ENCODE data around the gene MOGAT1. TPM values are rescaled to one million over a fixed set of nuclear protein-coding genes. Genes with fewer than 3 reads are reported as not detected.
A peak's percentile ranks its signal among the peaks of the same experiment; 100 is the strongest.

The MOGAT1 gene
- total RNA-seq, 1 donor from 2014 or later: 0.74 TPM

- peaks cover 9% of the 10 kb centered on the region for H3K4me1 Mint-ChIP-seq (ENCODE audit: low read depth)
- no peaks in the 10 kb centered on the region for H3K36me3 Mint-ChIP-seq (ENCODE audit: insufficient read depth)
- H3K27ac Mint-ChIP-seq: peak overlapping the region; percentile 8
- no peaks in the 10 kb centered on the region for H3K9me3 Mint-ChIP-seq (ENCODE audit: low read depth)
- H3K27me3 Mint-ChIP-seq: no peaks in the 10 kb centered on the region
- no peak overlapping the region for H3K4me3 Mint-ChIP-seq (ENCODE audit: low read depth)
- TF ChIP-seq CTCF (IDR thresholded peaks at IDR 0.05; ENCODE audit: unreplicated experiment): no peak
- no peak for DNase-seq (ENCODE audit: low spot score, unreplicated experiment)
Observed at GRCh38 chr2:222756362-222756831, 84.9 kb downstream of the MOGAT1 start.

GRCh38 chr2:222756951-222757650, 85.6 kb downstream of the MOGAT1 start:
- no peak for DNase-seq (ENCODE audit: low spot score, unreplicated experiment)
- H3K4me3 Mint-ChIP-seq (ENCODE audit: low read depth): no peak overlapping the region
- H3K27ac Mint-ChIP-seq: no peak overlapping the region
- H3K36me3 Mint-ChIP-seq (ENCODE audit: insufficient read depth): no peaks in the 10 kb centered on the region
- H3K4me1 Mint-ChIP-seq (ENCODE audit: low read depth): peaks cover 9% of the 10 kb centered on the region
- H3K9me3 Mint-ChIP-seq (ENCODE audit: low read depth): no peaks in the 10 kb centered on the region
- H3K27me3 Mint-ChIP-seq: no peaks in the 10 kb centered on the region
- TF ChIP-seq CTCF (IDR thresholded peaks at IDR 0.05; ENCODE audit: unreplicated experiment): no peak

Other genes with a start within 250 kb of the MOGAT1 start
- gene SGPP2, start 247.1 kb upstream of the MOGAT1 start, total RNA-seq: 14.2 and 19.8 TPM in 2 replicates
- 18.5 and 19.3 TPM in 2 replicates for gene FARSB, start 15.6 kb upstream of the MOGAT1 start, total RNA-seq
- 66.9 and 73.8 TPM in 2 replicates for gene ACSL3, start 189.4 kb downstream of the MOGAT1 start, total RNA-seq

Measured in progenitor cell of endocrine pancreas (in vitro differentiated cells).